GM19328 (cell line): ENCODE results near the gene DENND5A.
"Not testable (repeated sequence)": the region's sequence is repeated elsewhere in the genome, so short reads cannot be mapped to it uniquely, and the experiment has no call there.

Source experiments
- ATAC-seq: cut with Tn5 transposase; IDR thresholded peaks from one replicate; pipeline ENCODE4 v1.9.1; 2021; ENCODE audit warnings: mild to moderate bottlenecking, moderate library complexity; ENCODE audit not compliant: unreplicated experiment

The DENND5A gene

GRCh38 chr11:9219115-9219514, 46.0 kb downstream of the DENND5A start:
- no peak for ATAC-seq

- ATAC-seq, result no peak
Measured at GRCh38 chr11:9214765-9215164, 50.4 kb downstream of the DENND5A start.

GRCh38 chr11:9211322-9211721, 53.8 kb downstream of the DENND5A start:
- ATAC-seq, result no peak

- ATAC-seq, result no peak
Measured at GRCh38 chr11:9210922-9211320, 54.2 kb downstream of the DENND5A start.

- no peak for ATAC-seq
Measured at GRCh38 chr11:9210224-9210921, 54.8 kb downstream of the DENND5A start.

- not testable (repeated sequence) for ATAC-seq
Measured at GRCh38 chr11:9209604-9210003, 55.5 kb downstream of the DENND5A start.

- ATAC-seq, result no peak
Measured at GRCh38 chr11:9208726-9209501, 56.2 kb downstream of the DENND5A start.

- ATAC-seq, result no peak
Measured at GRCh38 chr11:9207229-9207628, 57.9 kb downstream of the DENND5A start.

- no peak for ATAC-seq
Measured at GRCh38 chr11:9206496-9206895, 58.7 kb downstream of the DENND5A start.

GRCh38 chr11:9203691-9204311, 61.3 kb downstream of the DENND5A start:
- no peak for ATAC-seq

GRCh38 chr11:9201372-9202162, 63.6 kb downstream of the DENND5A start:
- no peak for ATAC-seq

GRCh38 chr11:9200471-9200870, 64.7 kb downstream of the DENND5A start:
- no peak for ATAC-seq

- no peak for ATAC-seq
Measured at GRCh38 chr11:9193316-9193715, 71.8 kb downstream of the DENND5A start.

- ATAC-seq, result no peak
Measured at GRCh38 chr11:9192561-9192960, 72.6 kb downstream of the DENND5A start.

- ATAC-seq, result not testable (repeated sequence)
Measured at GRCh38 chr11:9190326-9191016, 74.7 kb downstream of the DENND5A start.

GRCh38 chr11:9188860-9189259, 76.3 kb downstream of the DENND5A start:
- not testable (repeated sequence) for ATAC-seq

- no peak for ATAC-seq
Measured at GRCh38 chr11:9187616-9188015, 77.5 kb downstream of the DENND5A start.

- no peak for ATAC-seq
Measured at GRCh38 chr11:9184516-9184915, 80.6 kb downstream of the DENND5A start.

- no peak for ATAC-seq
Measured at GRCh38 chr11:9182180-9182871, 82.8 kb downstream of the DENND5A start.

- ATAC-seq, result no peak
Measured at GRCh38 chr11:9180784-9181183, 84.4 kb downstream of the DENND5A start.
